Suppressor macrophage treated with lipopolysaccharide for 1 hour (primary cell): ENCODE measurements around the gene C2orf74.
"Not testable (repeated sequence)": the region's sequence is repeated elsewhere in the genome, so short reads cannot be mapped to it uniquely, and the experiment has no call there.

ENCODE experiments used
- DNase-seq, 3 donors: peaks; one replicate each; pipeline ENCODE4 v3.0.0-alpha.2; 2020 to 2022

The C2orf74 gene

DNA sequence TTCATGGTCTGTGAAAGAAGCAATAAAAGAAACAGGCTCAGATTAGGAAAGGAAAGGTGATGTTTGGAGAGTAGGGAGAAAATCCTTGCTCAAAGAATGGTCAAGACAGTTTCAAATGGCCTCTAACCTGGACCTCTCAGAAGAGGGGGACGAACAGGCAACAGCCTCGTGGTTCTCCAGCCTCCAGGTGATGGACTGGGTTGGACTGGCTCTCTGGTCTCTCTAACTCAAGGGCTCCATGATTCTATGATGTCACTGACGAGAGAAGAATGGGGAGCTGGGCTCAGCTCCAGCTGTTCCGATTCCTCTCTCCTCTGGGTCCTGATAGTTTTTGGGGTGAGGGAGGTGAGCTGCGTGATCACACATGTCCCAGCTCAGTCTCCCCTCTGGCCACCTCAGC, at the start of gene C2orf74:
TSS of gene C2orf74 (plus strand) at position 301 of the 400 bp plus-strand sequence. CDS start 327 bp downstream, outside the sequence.
- no peak for DNase-seq

- no peak for DNase-seq
These were observed 47.8 kb upstream of the C2orf74 start for GRCh38 chr2:61114147-61114546.

- no peak for DNase-seq
These were observed 45.7 kb upstream of the C2orf74 start for GRCh38 chr2:61116302-61116701.

- no peak for DNase-seq
These were observed 44.5 kb upstream of the C2orf74 start for GRCh38 chr2:61117534-61117933.

DNA sequence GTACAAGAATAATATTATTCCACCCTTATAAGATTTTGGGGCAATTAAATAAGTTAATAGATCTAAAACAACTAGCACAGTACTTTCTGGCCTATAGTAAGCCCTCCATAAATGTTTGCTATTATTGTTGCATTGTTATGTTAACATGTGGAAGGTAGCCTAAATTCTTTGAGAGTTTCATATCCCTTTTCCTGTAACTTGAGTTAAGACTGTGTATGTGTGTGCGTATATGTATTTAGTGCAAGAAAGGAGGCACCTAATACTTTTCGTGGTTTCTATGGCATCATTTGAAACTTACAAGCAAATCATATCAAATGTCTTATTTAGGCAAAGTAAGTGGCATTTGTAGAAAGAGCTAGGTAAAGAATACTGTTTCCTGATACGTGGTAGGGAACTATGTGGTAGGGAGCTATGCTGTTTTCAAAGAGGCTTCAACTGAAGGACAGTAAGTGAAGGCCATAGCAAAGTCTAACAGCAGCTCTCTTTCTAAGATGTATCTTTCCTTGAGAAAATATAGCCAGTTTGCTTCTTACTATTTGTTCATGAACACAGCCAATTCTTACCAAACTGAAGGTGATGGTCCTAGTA, 36.8 kb upstream of the C2orf74 start:
- no peak for DNase-seq

GRCh38 chr2:61125798-61126197, 36.2 kb upstream of the C2orf74 start:
- DNase-seq = no peak

GRCh38 chr2:61128122-61128521, 33.9 kb upstream of the C2orf74 start:
- not testable (repeated sequence) for DNase-seq

GRCh38 chr2:61134141-61134540, 27.8 kb upstream of the C2orf74 start:
- no peak for DNase-seq

- peak; percentile 51 to 66 (median 63) for DNase-seq
These were observed 26.5 kb upstream of the C2orf74 start for GRCh38 chr2:61135510-61135909.

GRCh38 chr2:61138859-61139258, 23.1 kb upstream of the C2orf74 start:
- DNase-seq = no peak

GRCh38 chr2:61141151-61141550, 20.8 kb upstream of the C2orf74 start:
- no peak for DNase-seq

DNA sequence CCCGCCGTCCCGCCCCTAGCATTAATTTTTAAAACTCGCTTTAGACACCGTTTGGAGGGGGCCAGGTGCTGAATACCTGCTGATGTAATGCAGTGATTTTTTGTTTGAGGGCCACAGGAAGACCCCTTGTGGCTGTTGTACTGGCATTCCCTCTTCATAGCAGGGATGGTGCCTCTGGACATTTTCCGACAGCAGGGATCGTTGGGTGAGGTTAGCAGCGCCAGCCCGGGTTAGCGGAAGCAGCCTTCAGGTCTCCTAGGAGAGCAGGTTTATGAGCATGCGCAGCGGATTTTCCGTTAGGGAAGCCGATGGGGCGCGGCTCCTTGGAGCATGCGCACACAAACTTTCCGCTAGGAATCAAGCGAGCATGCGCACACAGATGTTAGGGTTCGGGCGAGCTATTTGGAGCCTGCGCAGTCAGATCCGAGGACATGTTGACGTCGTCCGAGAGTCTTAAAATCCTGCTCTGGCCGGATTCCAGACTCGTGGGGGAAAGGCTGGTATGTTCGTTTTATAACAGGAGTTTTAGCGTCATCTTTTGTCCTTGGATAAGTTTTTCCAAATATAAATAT, 17.2 kb upstream of the C2orf74 start:
- peak; percentile 99 to 100 (median 100) for DNase-seq

DNA sequence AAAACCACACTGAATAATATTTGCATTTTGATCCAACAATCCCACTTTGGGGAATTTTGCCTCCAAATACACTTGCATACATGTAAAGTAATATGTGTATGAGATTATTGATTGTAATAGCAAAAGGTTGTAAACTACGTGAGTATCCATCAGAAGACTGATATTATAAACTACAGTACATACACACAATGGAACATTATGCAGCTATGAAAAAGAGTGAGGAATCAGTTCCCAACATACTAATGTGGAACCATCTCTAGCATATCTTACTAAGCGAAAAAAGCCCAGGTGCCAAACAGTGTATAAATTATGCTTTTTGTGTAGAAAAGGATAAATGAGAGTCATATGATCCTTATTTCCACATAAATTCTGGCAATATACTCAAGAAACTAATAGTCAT, 16.0 kb upstream of the C2orf74 start:
- no peak for DNase-seq

DNA sequence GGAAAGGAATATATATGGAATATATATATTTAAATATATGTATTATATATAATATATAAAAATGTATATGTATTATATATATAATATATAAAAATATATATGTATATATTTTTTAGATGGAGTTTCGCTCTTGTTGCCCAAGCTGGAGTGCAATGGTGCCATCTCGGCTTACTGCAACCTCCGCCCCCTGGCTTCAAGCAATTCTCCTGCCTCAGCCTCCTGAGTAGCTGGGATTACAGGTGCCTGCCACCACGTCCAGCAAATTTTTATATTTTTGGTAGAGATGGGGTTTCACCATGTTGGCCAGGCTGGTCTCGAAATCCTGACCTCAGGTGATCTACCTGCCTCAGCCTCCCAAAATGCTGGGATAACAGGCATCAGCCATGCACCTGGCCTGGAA, 13.9 kb upstream of the C2orf74 start:
- DNase-seq = not testable (repeated sequence)

GRCh38 chr2:61149074-61149473, 12.9 kb upstream of the C2orf74 start:
- DNase-seq = no peak

GRCh38 chr2:61151436-61151835, 10.6 kb upstream of the C2orf74 start:
- DNase-seq = peak in 2 of 3 donors; percentile 33 to 50

DNA sequence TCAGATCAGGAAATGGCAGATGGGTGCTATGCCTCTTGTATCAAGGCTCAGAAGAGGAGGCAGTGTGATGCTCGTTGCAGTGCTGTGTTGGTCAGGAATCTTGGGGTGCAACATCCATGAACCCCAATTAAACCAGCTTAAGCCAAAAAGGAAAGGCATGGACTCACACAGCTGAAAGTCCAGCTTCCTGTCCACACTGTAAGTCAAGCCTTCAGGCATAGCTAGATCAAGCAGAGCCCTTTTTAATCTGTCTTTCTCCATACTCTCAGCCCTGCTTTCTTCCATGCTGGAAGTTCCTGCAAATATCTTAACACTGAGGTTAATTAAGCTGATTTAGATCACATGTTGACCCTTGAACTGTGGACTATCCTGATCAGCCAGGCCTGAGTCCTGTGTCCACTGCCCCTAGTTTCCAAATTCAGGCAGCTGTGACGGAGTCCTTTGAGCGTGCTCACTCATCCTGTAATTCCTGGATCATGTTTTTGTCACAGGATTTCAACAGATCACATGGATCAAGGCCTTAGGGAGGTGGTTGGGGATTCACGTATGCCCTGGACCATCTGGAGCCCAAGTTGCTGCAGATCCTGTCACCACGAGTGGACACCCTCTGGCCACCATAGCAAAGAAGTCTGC, 4.5 kb upstream of the C2orf74 start:
- DNase-seq = no peak

GRCh38 chr2:61158356-61158955, 3.5 kb upstream of the C2orf74 start:
- peak; percentile 65 to 82 (median 76) for DNase-seq

- DNase-seq = no peak
These were observed 733 bp downstream of the C2orf74 start for GRCh38 chr2:61162721-61163120.

DNA sequence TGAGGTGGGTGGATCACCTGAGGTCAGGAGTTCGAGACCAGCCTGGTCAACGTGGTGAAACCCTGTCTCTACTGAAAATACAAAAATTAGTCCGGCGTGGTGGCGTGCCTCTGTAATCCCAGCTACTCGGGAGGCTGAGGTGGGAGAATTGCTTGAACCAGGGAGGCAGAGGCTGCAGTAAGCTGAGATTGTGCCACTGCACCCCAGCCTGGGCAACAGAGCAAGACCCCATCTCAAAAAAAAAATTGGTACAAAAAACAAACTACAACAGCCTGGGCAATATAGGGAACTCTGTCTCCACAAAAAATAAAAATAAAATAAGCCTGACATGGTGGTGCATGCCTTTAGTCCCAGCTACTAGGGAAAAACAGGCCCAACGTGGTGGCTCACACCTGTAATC, 3.1 kb downstream of the C2orf74 start:
- DNase-seq = not testable (repeated sequence)

DNA sequence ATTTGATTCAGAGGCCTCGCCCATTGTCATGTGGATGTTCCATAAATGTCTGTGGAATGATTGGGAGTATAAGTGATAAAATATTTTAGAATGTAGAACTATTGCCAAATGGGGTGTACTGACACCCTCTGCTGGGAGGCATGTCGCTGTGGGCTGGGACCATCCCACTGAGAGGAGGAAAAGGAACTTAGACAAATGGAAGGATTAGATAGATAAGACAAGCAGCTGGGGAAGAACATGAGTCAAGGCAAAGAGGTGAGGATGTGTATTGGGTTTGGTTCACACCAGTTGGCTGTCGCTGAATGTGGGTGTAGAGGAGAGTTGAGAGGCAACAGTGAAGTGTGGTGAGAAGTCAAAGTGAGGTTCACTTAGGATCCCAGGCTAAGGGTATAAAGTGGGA, 4.0 kb downstream of the C2orf74 start:
- DNase-seq = no peak

- DNase-seq = no peak
These were observed 5.6 kb downstream of the C2orf74 start for GRCh38 chr2:61167579-61167978.

- no peak for DNase-seq
These were observed 10.7 kb downstream of the C2orf74 start for GRCh38 chr2:61172671-61173070.

DNA sequence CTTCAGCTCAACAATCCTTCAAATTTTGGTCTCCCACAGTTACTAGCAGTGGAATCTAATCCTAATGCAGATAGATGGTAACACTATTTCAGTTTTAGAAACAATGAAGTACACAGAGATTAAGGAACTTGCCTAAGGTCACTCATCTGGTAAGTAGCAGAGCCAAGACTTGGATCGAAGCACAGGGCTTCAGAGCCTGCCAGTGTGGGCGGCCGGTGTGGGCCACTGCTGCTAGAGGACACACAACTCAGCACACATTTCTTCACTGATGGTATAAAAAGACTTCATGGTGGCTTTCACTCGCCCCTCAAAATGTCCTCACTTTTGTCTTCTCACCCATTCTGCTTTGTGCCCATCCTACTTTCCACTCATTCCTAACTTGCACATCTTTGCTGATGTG, 11.1 kb downstream of the C2orf74 start:
- peak in 2 of 3 donors; percentile 22 to 30 for DNase-seq
